ENCODE results near the gene ARPP21. TPM values are rescaled to one million over a fixed set of nuclear protein-coding genes. Genes with fewer than 3 reads are reported as not detected.

The ARPP21 gene
- total RNA-seq, 1 experiment from 2014 or later, result not detected

DNA sequence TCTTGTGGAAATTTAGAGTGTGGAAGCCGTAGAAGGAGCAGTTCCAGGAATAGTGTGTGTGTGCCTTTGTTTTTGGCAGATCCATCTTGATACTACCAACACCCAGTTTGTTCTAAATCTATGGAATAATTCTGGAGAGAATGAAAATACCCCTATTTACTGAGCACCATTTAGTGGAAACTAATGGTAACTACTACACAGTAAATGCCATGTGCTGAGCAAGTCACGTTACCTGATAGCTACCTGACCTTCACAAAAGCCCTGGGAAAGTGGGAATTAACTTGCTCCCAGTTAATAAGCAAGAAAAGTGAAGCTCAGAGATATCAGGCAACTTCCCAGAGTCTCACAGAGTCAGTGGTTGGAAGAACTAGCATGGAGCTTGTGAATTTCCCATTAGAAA lies 137.7 kb downstream of the ARPP21 start:
- ATAC-seq (no peak), DNase-seq (no peak)
- no peaks in the 10 kb centered on the region for H3K79me2 ChIP-seq (ENCODE audit: low read length)
- H3K9me2 ChIP-seq (replicated peaks; ENCODE audit: low read length), result no peaks in the 10 kb centered on the region
- H4K20me1 ChIP-seq (ENCODE audit: low read length), result no peaks in the 10 kb centered on the region
- intact Hi-C loops (cut with micrococcal nuclease), result no loop called here
- no peaks in the 10 kb centered on the region for H3K27me3 ChIP-seq (ENCODE audit: low read length)
- H3F3A ChIP-seq (ENCODE audit: low read length, unreplicated experiment), result no peaks in the 10 kb centered on the region
- ChIA-PET CTCF (no interaction called here), POLR2A (ENCODE audit: unreplicated experiment) (no interaction called here)
- H3K27ac ChIP-seq (ENCODE audit: low read length), result no peak overlapping the region
- H3K4me2 ChIP-seq (ENCODE audit: low read length), result no peak overlapping the region
- H2AFZ ChIP-seq (ENCODE audit: low read length), result no peak overlapping the region
- no peaks in the 10 kb centered on the region for H3K4me1 ChIP-seq (ENCODE audit: insufficient read depth, low read length)
- no peak overlapping the region for H3K4me3 ChIP-seq (ENCODE audit: low read length)
- no TSS peak for BruUV-seq (replicated peaks)
- TF ChIP-seq EZH2 (IDR thresholded peaks at IDR 0.05; ENCODE audit: low read length, unreplicated experiment), result no peak
- no peak for TF ChIP-seq EZH2phosphoT487 (IDR thresholded peaks at IDR 0.05; ENCODE audit: borderline replicate concordance, low read length)
- TF ChIP-seq, protein P1, sequence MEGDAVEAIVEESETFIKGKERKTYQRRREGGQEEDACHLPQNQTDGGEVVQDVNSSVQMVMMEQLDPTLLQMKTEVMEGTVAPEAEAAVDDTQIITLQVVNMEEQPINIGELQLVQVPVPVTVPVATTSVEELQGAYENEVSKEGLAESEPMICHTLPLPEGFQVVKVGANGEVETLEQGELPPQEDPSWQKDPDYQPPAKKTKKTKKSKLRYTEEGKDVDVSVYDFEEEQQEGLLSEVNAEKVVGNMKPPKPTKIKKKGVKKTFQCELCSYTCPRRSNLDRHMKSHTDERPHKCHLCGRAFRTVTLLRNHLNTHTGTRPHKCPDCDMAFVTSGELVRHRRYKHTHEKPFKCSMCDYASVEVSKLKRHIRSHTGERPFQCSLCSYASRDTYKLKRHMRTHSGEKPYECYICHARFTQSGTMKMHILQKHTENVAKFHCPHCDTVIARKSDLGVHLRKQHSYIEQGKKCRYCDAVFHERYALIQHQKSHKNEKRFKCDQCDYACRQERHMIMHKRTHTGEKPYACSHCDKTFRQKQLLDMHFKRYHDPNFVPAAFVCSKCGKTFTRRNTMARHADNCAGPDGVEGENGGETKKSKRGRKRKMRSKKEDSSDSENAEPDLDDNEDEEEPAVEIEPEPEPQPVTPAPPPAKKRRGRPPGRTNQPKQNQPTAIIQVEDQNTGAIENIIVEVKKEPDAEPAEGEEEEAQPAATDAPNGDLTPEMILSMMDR (conservative IDR thresholded peaks at IDR 0.05; ENCODE audit: low read depth, low read length), result no peak
- H3K9ac ChIP-seq (ENCODE audit: low read length), result no peak overlapping the region
- no peaks in the 10 kb centered on the region for H3K36me3 ChIP-seq (ENCODE audit: low read depth, low read length)
- no peaks in the 10 kb centered on the region for H3K9me3 ChIP-seq (ENCODE audit: low read length)

GRCh38 chr3:35777563-35778554 lies 138.5 kb downstream of the ARPP21 start:
- Histone ChIP-seq H3K9ac (ENCODE audit: low read length) (no peak overlapping the region), H3K27me3 (ENCODE audit: low read length) (no peaks in the 10 kb centered on the region), H3K4me3 (ENCODE audit: low read length) (no peak overlapping the region), H3K9me2 (replicated peaks; ENCODE audit: low read length) (no peaks in the 10 kb centered on the region), H3K36me3 (ENCODE audit: low read depth, low read length) (no peaks in the 10 kb centered on the region), H3K27ac (ENCODE audit: low read length) (no peak overlapping the region), H3K79me2 (ENCODE audit: low read length) (no peaks in the 10 kb centered on the region), H3K9me3 (ENCODE audit: low read length) (no peaks in the 10 kb centered on the region), H3K4me1 (ENCODE audit: insufficient read depth, low read length) (no peaks in the 10 kb centered on the region), H4K20me1 (ENCODE audit: low read length) (no peaks in the 10 kb centered on the region), H2AFZ (ENCODE audit: low read length) (no peak overlapping the region), H3F3A (ENCODE audit: low read length, unreplicated experiment) (no peaks in the 10 kb centered on the region), H3K4me2 (ENCODE audit: low read length) (no peak overlapping the region)
- CTCF ChIA-PET, result no interaction called here
- intact Hi-C loops (cut with micrococcal nuclease), result no loop called here
- no TSS peak for BruUV-seq (replicated peaks)
- TF ChIP-seq, protein P1 (conservative IDR thresholded peaks at IDR 0.05; ENCODE audit: low read depth, low read length), result no peak
- DNase-seq (no peak), ATAC-seq (no peak)
- POLR2A ChIA-PET (ENCODE audit: unreplicated experiment), result no interaction called here

- no peaks in the 10 kb centered on the region for H3K4me1 ChIP-seq (ENCODE audit: insufficient read depth, low read length)
- no peaks in the 10 kb centered on the region for H3K9me2 ChIP-seq (replicated peaks; ENCODE audit: low read length)
- POLR2A ChIA-PET (ENCODE audit: unreplicated experiment), result no interaction called here
- intact Hi-C loops (cut with micrococcal nuclease), result no loop called here
- ATAC-seq, result no peak
- no peak overlapping the region for H3K4me3 ChIP-seq (ENCODE audit: low read length)
- no peaks in the 10 kb centered on the region for H4K20me1 ChIP-seq (ENCODE audit: low read length)
- no TSS peak for BruUV-seq (replicated peaks)
- no peaks in the 10 kb centered on the region for H3K9me3 ChIP-seq (ENCODE audit: low read length)
- no peak overlapping the region for H3K4me2 ChIP-seq (ENCODE audit: low read length)
- CTCF ChIA-PET, result no interaction called here
- H2AFZ ChIP-seq (ENCODE audit: low read length), result no peak overlapping the region
- no peaks in the 10 kb centered on the region for H3F3A ChIP-seq (ENCODE audit: low read length, unreplicated experiment)
- no peaks in the 10 kb centered on the region for H3K36me3 ChIP-seq (ENCODE audit: low read depth, low read length)
- H3K27ac ChIP-seq (ENCODE audit: low read length), result no peak overlapping the region
- H3K79me2 ChIP-seq (ENCODE audit: low read length), result no peaks in the 10 kb centered on the region
- H3K9ac ChIP-seq (ENCODE audit: low read length), result no peak overlapping the region
- DNase-seq, result no peak
- TF ChIP-seq EZH2 (IDR thresholded peaks at IDR 0.05; ENCODE audit: low read length, unreplicated experiment), result no peak
- TF ChIP-seq EZH2phosphoT487 (IDR thresholded peaks at IDR 0.05; ENCODE audit: borderline replicate concordance, low read length), result no peak
- TF ChIP-seq, protein P1 (conservative IDR thresholded peaks at IDR 0.05; ENCODE audit: low read depth, low read length), result no peak
- H3K27me3 ChIP-seq (ENCODE audit: low read length), result no peaks in the 10 kb centered on the region
Measured at GRCh38 chr3:35779611-35780010, 140.3 kb downstream of the ARPP21 start.
